GM20000 (cell line): ENCODE data around the gene IRAK3.

Source experiments
- DNase-seq: peaks from one replicate; pipeline ENCODE4 v3.0.0; 2012; ENCODE audit warnings: low spot score
- TF ChIP-seq, protein P1 (sequence below): IDR thresholded peaks from 2 replicates; pipeline ENCODE4 v1.5.1; 2012; ENCODE audit warnings: mild to moderate bottlenecking, control low read depth; ENCODE audit errors: extremely low read depth, missing control alignments

IRAK3 gene

DNA sequence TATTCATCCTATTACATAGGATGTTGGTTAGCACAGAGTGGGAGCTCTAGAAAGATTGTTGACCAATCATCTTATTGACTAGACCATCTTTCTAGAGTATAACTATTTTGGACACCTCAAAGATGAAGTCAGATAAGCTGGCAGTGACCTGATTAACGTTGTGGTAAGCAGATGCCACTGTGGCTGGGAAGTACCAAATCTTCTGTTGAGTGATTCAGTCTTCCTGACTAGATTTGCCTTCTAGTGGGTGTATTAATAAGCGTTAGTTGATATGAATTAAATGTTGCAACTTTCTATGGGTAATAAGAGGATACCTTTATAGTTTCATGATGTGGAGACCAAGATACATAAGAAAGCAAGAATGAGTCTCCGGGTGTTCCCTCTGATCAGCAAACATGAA lies 62.0 kb downstream of the IRAK3 start:
- no peak for DNase-seq
- TF ChIP-seq, protein P1, sequence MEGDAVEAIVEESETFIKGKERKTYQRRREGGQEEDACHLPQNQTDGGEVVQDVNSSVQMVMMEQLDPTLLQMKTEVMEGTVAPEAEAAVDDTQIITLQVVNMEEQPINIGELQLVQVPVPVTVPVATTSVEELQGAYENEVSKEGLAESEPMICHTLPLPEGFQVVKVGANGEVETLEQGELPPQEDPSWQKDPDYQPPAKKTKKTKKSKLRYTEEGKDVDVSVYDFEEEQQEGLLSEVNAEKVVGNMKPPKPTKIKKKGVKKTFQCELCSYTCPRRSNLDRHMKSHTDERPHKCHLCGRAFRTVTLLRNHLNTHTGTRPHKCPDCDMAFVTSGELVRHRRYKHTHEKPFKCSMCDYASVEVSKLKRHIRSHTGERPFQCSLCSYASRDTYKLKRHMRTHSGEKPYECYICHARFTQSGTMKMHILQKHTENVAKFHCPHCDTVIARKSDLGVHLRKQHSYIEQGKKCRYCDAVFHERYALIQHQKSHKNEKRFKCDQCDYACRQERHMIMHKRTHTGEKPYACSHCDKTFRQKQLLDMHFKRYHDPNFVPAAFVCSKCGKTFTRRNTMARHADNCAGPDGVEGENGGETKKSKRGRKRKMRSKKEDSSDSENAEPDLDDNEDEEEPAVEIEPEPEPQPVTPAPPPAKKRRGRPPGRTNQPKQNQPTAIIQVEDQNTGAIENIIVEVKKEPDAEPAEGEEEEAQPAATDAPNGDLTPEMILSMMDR: no peak

DNA sequence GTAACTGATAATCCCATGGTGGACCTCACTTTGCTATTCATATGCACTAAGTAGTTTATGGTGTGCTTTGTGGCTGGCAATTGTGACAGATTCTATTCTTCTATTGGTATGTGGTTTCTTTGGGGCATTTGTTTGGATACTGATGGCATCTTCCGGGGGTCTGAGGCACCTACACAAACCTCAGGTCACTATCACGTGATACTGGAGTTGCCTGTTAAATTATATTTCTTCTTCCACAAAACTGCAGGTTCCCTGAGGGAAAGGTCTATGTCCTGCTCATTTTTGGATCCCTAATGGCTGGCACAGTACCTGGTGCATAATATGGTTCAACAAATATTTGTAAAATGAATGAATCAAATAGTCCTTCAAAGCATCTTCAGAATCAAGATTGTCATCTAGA lies 63.8 kb downstream of the IRAK3 start:
- DNase-seq: no peak
- TF ChIP-seq, protein P1: no peak

DNA sequence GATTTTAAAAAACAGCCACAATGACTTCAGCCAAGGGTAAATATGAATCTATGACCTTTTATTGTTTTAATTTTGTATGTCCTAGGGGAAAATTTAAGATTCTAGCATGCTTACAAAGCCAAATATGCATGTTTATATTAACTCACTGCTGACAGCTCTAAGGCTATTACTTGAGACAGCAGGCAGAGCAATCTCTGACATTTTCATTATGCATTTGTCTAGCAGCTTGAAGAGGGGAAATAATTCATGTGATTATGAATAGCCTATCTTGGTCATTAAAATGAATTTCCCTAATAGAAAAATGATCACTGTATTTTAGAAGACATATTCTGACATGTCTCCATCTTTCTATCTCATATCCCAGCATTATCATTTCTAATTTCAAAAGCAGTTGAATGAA lies 66.7 kb downstream of the IRAK3 start:
- no peak for DNase-seq
- TF ChIP-seq, protein P1: no peak

DNA sequence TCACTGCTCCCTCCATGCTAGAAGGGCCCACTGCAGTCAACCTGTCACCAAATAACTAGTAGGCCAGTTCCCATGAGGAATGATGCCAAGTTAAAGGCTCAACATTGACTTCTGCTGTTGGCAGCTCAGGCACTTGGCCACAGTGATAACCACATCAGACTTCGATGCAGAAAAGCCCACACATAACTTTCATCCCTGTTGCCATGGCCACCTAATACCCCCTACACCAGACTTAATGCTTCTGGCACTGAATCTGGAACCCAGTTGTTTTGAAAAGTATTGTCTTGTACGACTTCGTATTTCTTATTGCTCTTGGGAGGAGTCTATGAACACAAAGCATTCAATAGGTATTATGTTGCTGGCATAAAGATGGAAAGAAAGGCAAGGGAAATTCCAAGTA lies 69.0 kb downstream of the IRAK3 start:
- TF ChIP-seq, protein P1: no peak

DNA sequence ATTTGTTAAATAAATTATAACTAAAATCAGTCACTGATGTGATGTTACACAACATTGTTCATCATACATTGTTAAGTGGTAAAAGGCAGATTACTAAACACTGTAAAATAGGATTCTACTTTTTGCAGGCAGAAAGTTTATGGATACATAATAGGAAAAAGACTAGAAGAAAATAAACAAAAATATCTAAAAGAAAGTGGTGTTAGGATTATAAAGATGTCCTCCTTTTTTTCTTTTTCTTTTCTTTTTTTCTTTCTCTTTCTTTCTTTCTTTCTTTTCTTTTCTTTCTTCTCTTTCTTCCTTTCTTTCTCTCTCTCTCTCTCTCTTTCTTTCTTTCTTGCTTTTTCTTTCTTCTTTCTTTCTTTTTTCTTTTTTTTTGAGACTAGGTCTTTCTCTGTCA lies 73.7 kb downstream of the IRAK3 start:
- no peak for DNase-seq
- TF ChIP-seq, protein P1: no peak

More for the DNA sequence above, 69.0 kb downstream of the IRAK3 start:
- DNase-seq: no peak

DNA sequence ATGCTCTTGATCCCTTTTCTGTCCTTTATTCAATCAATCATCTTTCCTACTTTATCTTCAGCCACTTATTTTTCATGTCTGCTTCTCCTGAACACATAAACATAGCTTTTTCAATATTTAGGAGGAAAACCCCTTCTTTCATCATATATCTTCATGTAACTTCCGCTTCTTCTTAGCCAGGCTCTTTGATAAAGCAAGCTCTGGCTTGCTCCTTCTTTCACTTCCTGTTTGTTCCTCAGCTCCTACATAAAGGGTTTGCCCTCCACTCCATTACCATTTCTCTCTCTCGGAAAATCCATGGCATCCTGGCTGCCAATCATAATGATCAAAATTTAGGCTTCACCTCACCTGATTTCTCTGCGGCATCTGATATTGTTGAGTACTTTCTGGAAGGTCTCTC lies 79.5 kb downstream of the IRAK3 start:
- TF ChIP-seq, protein P1: no peak
- no peak for DNase-seq

DNA sequence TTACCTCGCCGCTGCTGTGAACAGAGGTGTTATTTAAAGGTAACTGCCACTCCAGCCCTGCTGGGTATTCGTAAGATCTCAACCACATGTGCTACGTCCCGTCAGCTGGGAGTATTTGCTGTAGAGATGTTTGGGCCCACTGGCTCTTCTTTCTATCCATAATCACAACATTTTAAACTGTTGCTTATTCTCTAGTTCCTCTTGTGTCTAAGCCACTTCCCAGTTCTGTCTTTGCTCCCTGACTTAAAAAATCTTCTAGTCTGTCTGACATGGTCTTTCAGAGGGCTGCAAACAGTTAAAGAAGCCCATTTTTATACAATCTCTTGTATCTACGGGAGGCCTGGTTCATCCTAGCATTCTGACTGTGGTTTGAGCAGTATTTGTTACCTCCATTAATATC lies 80.1 kb downstream of the IRAK3 start:
- TF ChIP-seq, protein P1: no peak
- no peak for DNase-seq
